ENCODE measurements around the gene GIPC1. TPM values are rescaled to one million over a fixed set of nuclear protein-coding genes. Genes with fewer than 3 reads are reported as not detected.

GIPC1 gene
- total and polyA plus RNA-seq, 2 of the 4 experiments (the other 2 are of a cell fraction) = 74.2 to 133 TPM

DNA sequence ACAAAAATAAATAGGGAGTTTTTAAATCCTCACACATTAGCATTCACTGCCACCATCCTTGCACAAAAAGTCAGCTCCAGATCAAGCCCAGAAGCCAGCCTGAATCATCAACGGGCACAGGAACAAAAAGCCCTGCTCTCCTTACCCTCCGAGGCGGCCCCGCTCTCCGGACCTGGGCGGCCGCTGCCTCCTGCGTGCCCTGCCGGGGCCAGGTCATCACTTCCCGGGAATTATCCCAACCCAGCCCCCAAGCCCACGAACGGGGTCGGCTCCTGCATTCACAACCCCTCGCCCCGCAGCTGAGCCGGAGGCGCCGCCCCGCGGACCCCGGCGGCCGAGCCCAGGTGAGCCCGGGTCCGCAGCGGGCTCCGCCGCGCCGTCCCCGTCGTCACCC, 21.5 kb upstream of the GIPC1 start:
- no peaks in the 10 kb centered on the region for H3K27me3 ChIP-seq (ENCODE audit: control insufficient read depth, insufficient read depth, low read length)
- DNase-seq (peak; percentile 28), ATAC-seq (ENCODE audit: low read depth) (peak; percentile 1; the same call in 1 of the 2 replicates)
- peak overlapping the region; percentile 83; the same call in 1 of the 2 replicates for H2AK5ac ChIP-seq (ENCODE audit: low read depth, low read length)
- dilution Hi-C loops (cut with HindIII; ENCODE audit: low sequenced_read_pairs, unreplicated experiment) = no loop called here
- peaks cover 17% of the 10 kb centered on the region for H3K4me1 ChIP-seq (ENCODE audit: control insufficient read depth, insufficient read depth, low read length)
- 0% methylated on average over 12 of the region's 32 CpGs; no CpG with 5 or more reads in 1 of the 2 experiments for WGBS, 2 experiments (ENCODE audit: extremely low coverage in 2 of 2, insufficient read length in 1 of 2)
- H3K56ac ChIP-seq (ENCODE audit: extremely low read depth, insufficient read depth, low read length) = peak overlapping the region; percentile 75
- H3K79me1 ChIP-seq (ENCODE audit: low read depth in 1 of 2, low read length in 2 of 2) = peaks cover 23 to 54% of the 10 kb centered on the region in 2 experiments
- peak overlapping the region; percentile 71 for H4K91ac ChIP-seq (ENCODE audit: insufficient read depth, low read depth, low read length)
- ChIA-PET POLR2A (ENCODE audit: unreplicated experiment) (interaction anchor here (1.4 kb wide), 1 partner anchor 18 kb away, joined by 4 read pairs; no protein-coding TSS in a partner anchor), CTCF (interaction anchor here (0.7 kb wide), 1 partner anchor 9 kb away, joined by 3 read pairs; no protein-coding TSS in a partner anchor)
- peak overlapping the region; percentile 78 for H3K27ac ChIP-seq (ENCODE audit: insufficient read depth, low read length)
- H4K20me1 ChIP-seq (ENCODE audit: insufficient read depth, low read length) = peaks cover 41% of the 10 kb centered on the region
- H4K8ac ChIP-seq (ENCODE audit: low read depth in 2 of 2, low read length in 2 of 2) = peak overlapping the region; percentile 3 to 41; a peak in 3 of 4 replicates
- H2BK20ac ChIP-seq (ENCODE audit: low read depth, low read length) = no peak overlapping the region
- H3K4me2 ChIP-seq (ENCODE audit: low read depth, low read length) = peak overlapping the region; percentile 98
- H3K9me1 ChIP-seq (ENCODE audit: insufficient read depth, low read length) = peaks cover 19% of the 10 kb centered on the region
- H2BK15ac ChIP-seq (ENCODE audit: low read depth, low read length) = no peak overlapping the region
- H3K18ac ChIP-seq (ENCODE audit: low read depth, low read length) = peak overlapping the region; percentile 61; the same call in 1 of the 2 replicates
- peak overlapping the region; percentile 87 for H3K23ac ChIP-seq (ENCODE audit: low read depth, low read length)
- peak overlapping the region; percentile 86 for H2BK5ac ChIP-seq (ENCODE audit: low read depth, low read length, poor library complexity, severe bottlenecking)
- peak overlapping the region; percentile 95 for H2AFZ ChIP-seq (replicated peaks; ENCODE audit: low read length, poor library complexity)
- H3K4me3 ChIP-seq (ENCODE audit: insufficient read depth, low read depth, low read length) = peak overlapping the region; percentile 85
- intact Hi-C loops (cut with micrococcal nuclease) = no loop called here
- TF ChIP-seq MXI1 (IDR thresholded peaks at IDR 0.05; ENCODE audit: borderline replicate concordance, low read depth, low read length) (0 out of 2 replicates have a peak, but pooled peaks have one; percentile 4), RCOR1 (IDR thresholded peaks at IDR 0.05; ENCODE audit: insufficient replicate concordance, low read length) (no peak)
- H2AK9ac ChIP-seq (replicated peaks; ENCODE audit: low read depth, low read length, poor library complexity) = peak overlapping the region; percentile 98
- peak overlapping the region; percentile 96 for H3K14ac ChIP-seq (replicated peaks; ENCODE audit: low read depth, low read length)
- peaks cover 27% of the 10 kb centered on the region for H3K36me3 ChIP-seq (ENCODE audit: control insufficient read depth, insufficient read depth, low read length)
- H3K4ac ChIP-seq (ENCODE audit: low read depth, low read length) = peak overlapping the region; percentile 93
- H3K9ac ChIP-seq (ENCODE audit: low read depth, low read length) = peak overlapping the region; percentile 87
- no peak overlapping the region; the same call in 1 of the 2 replicates for H4K5ac ChIP-seq (ENCODE audit: low read depth, low read length)
- no peaks in the 10 kb centered on the region for H3K9me3 ChIP-seq (ENCODE audit: control insufficient read depth, insufficient read depth, low read length)
- no peak overlapping the region for H2BK120ac ChIP-seq (ENCODE audit: low read depth, low read length)
- BruUV-seq (replicated peaks) = no TSS peak
- in situ Hi-C loops (cut with MboI; ENCODE audit: low sequenced_read_pairs) = no loop called here
